ENCODE measurements around the gene ZNF79. TPM values are rescaled to one million over a fixed set of nuclear protein-coding genes. Genes with fewer than 3 reads are reported as not detected.

ZNF79 gene
- total RNA-seq, 2 experiments from 2014 or later, result 12.5 to 12.7 TPM

GRCh38 chr9:127390563-127390962 is 33.6 kb upstream of the ZNF79 start:
- no peaks in the 10 kb centered on the region for H3K36me3 Mint-ChIP-seq (ENCODE audit: low read depth)
- POLR2A ChIA-PET, result no interaction called here
- CTCF ChIA-PET, result no interaction called here
- no peak overlapping the region for H3K27ac Mint-ChIP-seq
- DNase-seq, result no peak
- no peak overlapping the region for H3K4me3 Mint-ChIP-seq
- H3K27me3 Mint-ChIP-seq, result peaks cover 45% of the 10 kb centered on the region
- H3K4me1 Mint-ChIP-seq, result peaks cover 30% of the 10 kb centered on the region
- H3K9me3 Mint-ChIP-seq, result no peaks in the 10 kb centered on the region

- peaks cover 38% of the 10 kb centered on the region for H3K27me3 Mint-ChIP-seq
- H3K27ac Mint-ChIP-seq, result no peak overlapping the region
- no peak overlapping the region for H3K4me3 Mint-ChIP-seq
- H3K36me3 Mint-ChIP-seq (ENCODE audit: low read depth), result no peaks in the 10 kb centered on the region
- peaks cover 35% of the 10 kb centered on the region for H3K4me1 Mint-ChIP-seq
- POLR2A ChIA-PET, result interaction anchor here (0.7 to 1.2 kb wide), 2 partner anchors 13 to 58 kb away, joined by 3 to 4 read pairs; no protein-coding TSS in a partner anchor
- no peaks in the 10 kb centered on the region for H3K9me3 Mint-ChIP-seq
- DNase-seq, result no peak
- CTCF ChIA-PET, result no interaction called here
These were observed 32.0 kb upstream of the ZNF79 start for GRCh38 chr9:127392166-127392565.

DNA sequence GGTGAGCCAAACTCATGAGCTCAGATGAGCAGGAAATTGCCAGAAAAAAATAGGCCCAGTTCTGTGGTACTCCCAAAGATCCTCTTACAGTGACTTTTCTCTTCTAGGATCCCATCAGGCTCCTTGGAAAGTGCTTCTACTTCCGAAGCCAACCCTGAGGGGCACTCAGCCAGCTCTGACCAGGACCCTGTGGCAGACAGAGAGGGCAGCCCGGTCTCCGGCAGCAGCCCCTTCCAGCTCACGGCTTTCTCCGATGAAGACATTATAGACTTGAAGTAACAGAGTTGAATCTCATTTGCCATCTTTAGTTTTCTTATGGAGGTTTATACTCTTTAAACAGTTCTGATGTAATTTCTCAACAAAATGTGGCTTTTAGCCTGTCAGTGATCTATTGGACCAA is 31.2 kb upstream of the ZNF79 start:
- H3K4me3 Mint-ChIP-seq, result no peak overlapping the region
- CTCF ChIA-PET, result interaction anchor here (0.9 kb wide), 1 partner anchor 178 kb away, joined by 3 read pairs; no protein-coding TSS in a partner anchor
- H3K27ac Mint-ChIP-seq, result no peak overlapping the region
- no peaks in the 10 kb centered on the region for H3K36me3 Mint-ChIP-seq (ENCODE audit: low read depth)
- POLR2A ChIA-PET, result interaction anchor here (0.7 to 1.2 kb wide), 2 partner anchors 14 to 58 kb away, joined by 3 to 4 read pairs; no protein-coding TSS in a partner anchor
- H3K4me1 Mint-ChIP-seq, result peaks cover 33% of the 10 kb centered on the region
- H3K27me3 Mint-ChIP-seq, result peaks cover 38% of the 10 kb centered on the region
- H3K9me3 Mint-ChIP-seq, result no peaks in the 10 kb centered on the region
- no peak for DNase-seq

DNA sequence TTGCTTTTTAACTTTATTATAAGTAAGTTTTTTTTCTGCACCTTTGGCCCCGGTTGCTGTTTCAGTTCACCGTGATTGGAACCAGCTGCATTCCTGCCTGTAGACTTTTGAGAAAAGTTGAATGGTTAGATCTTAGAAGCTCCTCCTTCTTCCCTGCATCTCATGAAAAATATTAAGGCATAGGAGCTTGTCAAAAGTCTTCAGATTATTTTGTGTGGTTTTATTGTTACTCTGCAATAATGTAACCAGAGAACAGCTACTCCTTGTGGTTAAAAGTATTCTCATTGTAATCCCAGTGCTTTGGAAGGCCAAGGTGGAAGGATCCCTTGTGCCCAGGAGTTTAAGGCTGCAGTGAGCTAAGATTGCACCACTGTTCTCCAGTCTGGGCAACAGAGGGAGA is 30.5 kb upstream of the ZNF79 start:
- ChIA-PET CTCF (interaction anchor here (0.5 to 0.9 kb wide), 2 partner anchors 67 to 179 kb away, joined by 3 read pairs; no protein-coding TSS in a partner anchor), POLR2A (no interaction called here)
- H3K27me3 Mint-ChIP-seq, result peaks cover 45% of the 10 kb centered on the region
- DNase-seq, result no peak
- no peaks in the 10 kb centered on the region for H3K36me3 Mint-ChIP-seq (ENCODE audit: low read depth)
- no peak overlapping the region for H3K4me3 Mint-ChIP-seq
- peaks cover 33% of the 10 kb centered on the region for H3K4me1 Mint-ChIP-seq
- no peak overlapping the region for H3K27ac Mint-ChIP-seq
- no peaks in the 10 kb centered on the region for H3K9me3 Mint-ChIP-seq

DNA sequence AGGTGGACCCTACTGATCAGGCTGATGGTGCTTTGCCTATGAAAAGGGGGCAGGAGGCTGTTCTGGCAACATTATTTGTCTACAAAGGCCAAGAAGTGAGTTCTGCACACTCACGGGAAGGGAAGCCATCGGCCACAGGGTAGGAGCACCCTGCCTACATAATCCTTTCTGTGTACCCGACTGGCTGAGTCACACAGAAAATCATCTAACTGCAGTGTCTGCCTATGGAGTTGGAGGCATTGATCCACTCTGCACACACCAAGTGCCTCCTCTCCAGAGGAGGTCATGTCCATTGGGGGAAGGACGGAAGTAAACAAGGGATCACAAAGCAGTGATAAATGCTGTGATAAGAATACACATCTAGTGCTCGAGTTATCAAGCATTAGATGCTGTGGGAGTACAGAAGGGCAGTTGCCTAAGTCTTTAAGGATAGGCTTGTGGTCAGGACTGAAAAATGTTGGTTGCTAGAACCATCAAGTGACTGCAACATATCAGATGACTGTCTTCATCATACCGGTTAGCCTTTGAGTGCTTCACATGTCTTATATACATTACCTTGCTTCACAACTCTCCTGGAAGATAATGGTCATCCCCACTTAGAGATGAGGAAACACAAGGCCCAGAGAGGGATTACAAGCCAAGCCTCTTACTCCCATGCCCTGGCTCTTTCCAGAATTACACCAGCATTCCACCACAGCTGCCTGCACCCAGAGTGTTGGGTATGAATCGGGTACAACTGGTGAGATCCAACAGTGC is 28.5 kb upstream of the ZNF79 start:
- DNase-seq, result no peak
- Mint-ChIP-seq H3K9me3 (no peaks in the 10 kb centered on the region), H3K36me3 (ENCODE audit: low read depth) (no peaks in the 10 kb centered on the region), H3K4me3 (peak overlapping the region; percentile 65), H3K4me1 (peaks cover 18% of the 10 kb centered on the region), H3K27me3 (peaks cover 41% of the 10 kb centered on the region), H3K27ac (no peak overlapping the region)
- CTCF ChIA-PET, result interaction anchor here (1.3 to 1.6 kb wide), 3 partner anchors 54 to 84 kb away, joined by 6 to 7 read pairs (median 7); no protein-coding TSS in a partner anchor
- POLR2A ChIA-PET, result interaction anchor here (0.7 to 4.1 kb wide), 5 partner anchors 8 to 56 kb away, joined by 3 to 54 read pairs (median 14); partner anchors contain the start of genes LRSAM1, RPL12 and ZNF79

DNA sequence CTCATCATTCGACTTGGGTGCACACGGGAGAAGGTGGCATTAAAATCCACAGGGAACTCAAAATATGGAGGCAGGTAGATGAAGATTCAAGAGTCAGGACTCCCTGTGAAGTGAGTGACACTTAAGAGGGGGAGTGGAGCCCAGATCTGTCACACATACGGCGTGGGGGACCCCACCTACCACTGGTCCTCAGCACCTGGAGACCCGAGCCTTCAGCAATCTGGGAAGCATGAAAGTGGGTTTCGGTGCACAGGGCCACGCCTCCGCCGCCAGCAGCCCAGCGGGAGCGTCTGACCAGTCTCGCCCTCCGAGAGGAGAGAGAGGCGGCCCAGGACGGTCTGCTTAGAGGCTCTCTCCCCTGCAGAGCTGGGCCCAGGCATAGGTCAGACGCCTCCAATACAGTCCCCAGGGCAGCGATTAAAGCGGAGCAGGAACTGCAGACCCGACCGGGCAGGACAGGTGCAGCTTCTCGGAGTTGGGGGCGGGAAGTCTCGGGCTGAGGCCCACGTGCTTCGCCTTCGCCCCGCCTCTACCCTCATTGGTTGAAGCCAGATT is 27.9 kb upstream of the ZNF79 start:
- peaks cover 41% of the 10 kb centered on the region for H3K27me3 Mint-ChIP-seq
- ChIA-PET POLR2A (interaction anchor here (0.7 to 4.1 kb wide), 9 partner anchors 9 to 411 kb away, joined by 3 to 54 read pairs (median 4); partner anchors contain the start of genes CDK9, LRSAM1, RPL12 and ZNF79), CTCF (interaction anchor here (0.8 to 2.1 kb wide), 20 partner anchors 8 to 338 kb away, joined by 3 to 21 read pairs (median 6); partner anchors contain the start of genes LRSAM1, RPL12, TOR2A and ZNF79)
- no peaks in the 10 kb centered on the region for H3K36me3 Mint-ChIP-seq (ENCODE audit: low read depth)
- peaks cover 18% of the 10 kb centered on the region for H3K4me1 Mint-ChIP-seq
- peak overlapping the region; percentile 65 for H3K4me3 Mint-ChIP-seq
- H3K9me3 Mint-ChIP-seq, result no peaks in the 10 kb centered on the region
- H3K27ac Mint-ChIP-seq, result no peak overlapping the region
- DNase-seq, result no peak

- ChIA-PET CTCF (interaction anchor here (0.6 to 2.1 kb wide), 22 partner anchors 9 to 434 kb away, joined by 3 to 21 read pairs (median 5); partner anchors contain the start of genes LRSAM1, RPL12, TOR2A and ZNF79), POLR2A (interaction anchor here (0.7 to 4.1 kb wide), 10 partner anchors 10 to 412 kb away, joined by 3 to 54 read pairs (median 4); partner anchors contain the start of genes CDK9, LRSAM1, RPL12 and ZNF79)
- H3K4me3 Mint-ChIP-seq, result peak within 1 kb of the TSS; percentile 67
- H3K27ac Mint-ChIP-seq, result no peak within 1 kb of the TSS
- peak; percentile 98 for DNase-seq
- no peaks in the 10 kb centered on the region for H3K36me3 Mint-ChIP-seq (ENCODE audit: low read depth)
- H3K9me3 Mint-ChIP-seq, result no peaks in the 10 kb centered on the region
- peaks cover 36% of the 10 kb centered on the region for H3K27me3 Mint-ChIP-seq
- peaks cover 18% of the 10 kb centered on the region for H3K4me1 Mint-ChIP-seq
These were observed 27.2 kb upstream of the ZNF79 start, which contains the start of gene SLC2A8 for GRCh38 chr9:127396808-127397645. Gene SLC2A8, plus strand, starts transcription at chr9:127397169. Its CDS starts 62 bp downstream, at chr9:127397231.

GRCh38 chr9:127397646-127398274 is 26.4 kb upstream of the ZNF79 start:
- no peak overlapping the region for H3K27ac Mint-ChIP-seq
- DNase-seq, result peak; percentile 41
- peak overlapping the region; percentile 67 for H3K4me3 Mint-ChIP-seq
- peaks cover 18% of the 10 kb centered on the region for H3K4me1 Mint-ChIP-seq
- H3K9me3 Mint-ChIP-seq, result no peaks in the 10 kb centered on the region
- POLR2A ChIA-PET, result interaction anchor here (0.9 to 4.1 kb wide), 8 partner anchors 10 to 412 kb away, joined by 3 to 54 read pairs (median 4); partner anchors contain the start of genes CDK9, LRSAM1, RPL12 and ZNF79
- peaks cover 31% of the 10 kb centered on the region for H3K27me3 Mint-ChIP-seq
- no peaks in the 10 kb centered on the region for H3K36me3 Mint-ChIP-seq (ENCODE audit: low read depth)
- CTCF ChIA-PET, result interaction anchor here (0.6 to 2.1 kb wide), 14 partner anchors 10 to 435 kb away, joined by 3 to 21 read pairs (median 6); partner anchors contain the start of genes LRSAM1, RPL12, TOR2A and ZNF79

DNA sequence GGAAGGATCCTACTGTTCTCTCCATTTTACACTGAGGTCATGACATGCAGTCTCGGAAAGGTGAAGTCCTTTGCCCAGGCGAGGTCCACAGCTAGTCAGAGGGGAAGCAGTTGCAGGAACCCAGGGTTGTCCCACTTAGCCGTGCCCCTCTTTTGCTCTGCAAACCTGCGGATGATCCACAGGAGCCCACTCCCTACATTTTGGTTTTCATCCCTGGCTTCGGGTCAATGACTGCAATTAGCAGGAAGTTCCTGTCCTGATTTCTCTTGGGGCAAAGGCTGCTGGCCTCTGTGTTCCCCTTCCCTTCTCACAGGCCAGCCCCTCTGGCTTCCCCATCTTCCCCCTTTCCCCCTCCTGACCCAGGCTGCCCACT is 25.9 kb upstream of the ZNF79 start:
- DNase-seq, result no peak
- Mint-ChIP-seq H3K27ac (no peak overlapping the region), H3K4me3 (peak overlapping the region; percentile 67), H3K9me3 (no peaks in the 10 kb centered on the region), H3K4me1 (peaks cover 18% of the 10 kb centered on the region), H3K27me3 (peaks cover 31% of the 10 kb centered on the region), H3K36me3 (ENCODE audit: low read depth) (no peaks in the 10 kb centered on the region)
- POLR2A ChIA-PET, result interaction anchor here (1.0 to 4.1 kb wide), 5 partner anchors 11 to 95 kb away, joined by 3 to 54 read pairs (median 14); partner anchors contain the start of genes LRSAM1, RPL12 and ZNF79
- CTCF ChIA-PET, result interaction anchor here (1.2 to 2.1 kb wide), 5 partner anchors 10 to 183 kb away, joined by 3 to 15 read pairs (median 6); no protein-coding TSS in a partner anchor

- Mint-ChIP-seq H3K27me3 (peaks cover 28% of the 10 kb centered on the region), H3K27ac (no peak overlapping the region), H3K4me1 (peaks cover 18% of the 10 kb centered on the region), H3K9me3 (no peaks in the 10 kb centered on the region), H3K4me3 (peak overlapping the region; percentile 67), H3K36me3 (ENCODE audit: low read depth) (no peaks in the 10 kb centered on the region)
- ChIA-PET CTCF (interaction anchor here (1.2 to 1.8 kb wide), 3 partner anchors 9 to 87 kb away, joined by 3 to 7 read pairs (median 3); no protein-coding TSS in a partner anchor), POLR2A (interaction anchor here (0.6 to 4.1 kb wide), 5 partner anchors 11 to 155 kb away, joined by 3 to 54 read pairs (median 4); partner anchors contain the start of genes LRSAM1, RPL12 and ZNF79)
- no peak for DNase-seq
These were observed 25.3 kb upstream of the ZNF79 start for GRCh38 chr9:127398715-127399400.

DNA sequence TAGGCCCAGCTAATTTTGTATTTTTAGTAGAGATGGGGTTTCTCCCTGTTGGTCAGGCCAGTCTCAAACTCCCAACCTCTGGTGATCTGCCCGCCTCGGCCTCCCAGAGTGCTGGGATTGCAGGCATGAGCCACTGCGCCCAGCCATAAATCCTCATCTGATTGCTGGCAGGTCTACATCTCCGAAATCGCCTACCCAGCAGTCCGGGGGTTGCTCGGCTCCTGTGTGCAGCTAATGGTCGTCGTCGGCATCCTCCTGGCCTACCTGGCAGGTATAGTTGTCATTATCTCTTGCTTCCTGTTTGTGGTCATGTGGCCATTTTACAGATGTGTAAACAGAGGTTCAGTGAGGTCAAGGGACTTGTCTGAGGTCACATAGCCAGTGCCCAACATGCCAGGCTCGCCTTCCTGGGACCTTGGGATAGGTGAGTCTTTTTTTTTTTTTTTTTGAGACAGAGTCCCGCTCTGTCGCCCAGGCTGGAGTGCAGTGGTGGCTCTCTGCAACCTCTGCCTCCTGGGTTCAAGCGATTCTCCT is 24.4 kb upstream of the ZNF79 start:
- H3K36me3 Mint-ChIP-seq (ENCODE audit: low read depth), result no peaks in the 10 kb centered on the region
- ChIA-PET CTCF (interaction anchor here (1.2 to 1.8 kb wide), 2 partner anchors 8 to 12 kb away, joined by 3 to 7 read pairs; no protein-coding TSS in a partner anchor), POLR2A (interaction anchor here (0.8 to 4.1 kb wide), 4 partner anchors 12 to 51 kb away, joined by 3 to 54 read pairs (median 5); partner anchors contain the start of genes LRSAM1, RPL12 and ZNF79)
- H3K4me3 Mint-ChIP-seq, result no peak overlapping the region
- peaks cover 22% of the 10 kb centered on the region for H3K27me3 Mint-ChIP-seq
- H3K4me1 Mint-ChIP-seq, result peaks cover 18% of the 10 kb centered on the region
- no peak for DNase-seq
- H3K27ac Mint-ChIP-seq, result no peak overlapping the region
- H3K9me3 Mint-ChIP-seq, result no peaks in the 10 kb centered on the region
